CD4-positive, alpha-beta T cell (primary cell): ENCODE measurements around the gene SAMD4A. TPM values are rescaled to one million over a fixed set of nuclear protein-coding genes. Genes with fewer than 3 reads are reported as not detected.

Source experiments
- ATAC-seq: fragments of 200-7000 bp; cut with Tn5 transposase; one replicate; pipeline ENCODE4 v1.10.0; 2022; ENCODE audit warnings: mild to moderate bottlenecking; ENCODE audit not compliant: poor library complexity
- CTCF ChIA-PET: fragments of 350-600 bp; sonication (Branson Sonifier 250); formaldehyde crosslinking; loops from one replicate; lab custom pipeline; 2021; ENCODE audit warnings: antibody characterized with exemption, inconsistent platforms; lab: Charles Lee
- POLR2A ChIA-PET: fragments of 350-600 bp; sonication (Branson Sonifier 250); formaldehyde crosslinking; loops from one replicate; lab custom pipeline; 2021; ENCODE audit warnings: antibody characterized with exemption, inconsistent platforms; lab: Charles Lee
- DNase-seq, 14 experiments: peaks; one replicate each; pipeline ENCODE4 v3.0.0-alpha.2; 2013 to 2020; ENCODE audit warnings: mixed read lengths in 2 of 14
- H3K27ac ChIP-seq, 2 donors: one replicate each; pipeline versions ENCODE4 v1.5.1 to v1.7.0; 2013; ENCODE audit warnings: low read length in 2 of 2, low read depth in 1 of 2, mild to moderate bottlenecking in 1 of 2
- H3K27me3 ChIP-seq, 2 experiments: 1 replicate in 1 of 2; 2 replicates in 1 of 2; pipeline versions ENCODE4 v1.6.1 to v1.7.0; 2013; ENCODE audit warnings: low read length in 2 of 2, control low read depth in 1 of 2, mild to moderate bottlenecking in 1 of 2, moderate library complexity in 1 of 2; ENCODE audit not compliant: insufficient read depth in 2 of 2, control insufficient read depth in 1 of 2
- H3K36me3 ChIP-seq: one replicate; pipeline ENCODE4 v1.6.1; 2013; ENCODE audit warnings: low read length, control low read depth; ENCODE audit not compliant: insufficient read depth
- H3K4me1 ChIP-seq: one replicate; pipeline ENCODE4 v1.6.1; 2013; ENCODE audit warnings: low read length, control low read depth; ENCODE audit not compliant: insufficient read depth
- H3K4me3 ChIP-seq: one replicate; pipeline ENCODE4 v1.5.1; 2013; ENCODE audit warnings: mild to moderate bottlenecking, low read length, moderate library complexity
- H3K9me3 ChIP-seq, 2 experiments: 1 replicate in 1 of 2; 2 replicates in 1 of 2; pipeline versions ENCODE4 v1.6.1 to v1.7.0; 2013; ENCODE audit warnings: low read length in 2 of 2, mild to moderate bottlenecking in 2 of 2, control low read depth in 1 of 2, moderate library complexity in 1 of 2; ENCODE audit not compliant: control insufficient read depth in 1 of 2, insufficient read depth in 1 of 2
- H3K27ac Mint-ChIP-seq: one replicate; pipeline ENCODE4 v1.8.0; 2020; ENCODE audit warnings: mixed read lengths
- H3K27me3 Mint-ChIP-seq: one replicate; pipeline ENCODE4 v1.8.0; 2021; ENCODE audit warnings: mixed read lengths
- H3K36me3 Mint-ChIP-seq: one replicate; pipeline ENCODE4 v1.8.0; 2021; ENCODE audit warnings: low read depth, mixed read lengths
- H3K4me1 Mint-ChIP-seq: one replicate; pipeline ENCODE4 v1.8.0; 2021; ENCODE audit warnings: low read depth, mixed read lengths
- H3K4me3 Mint-ChIP-seq: one replicate; pipeline ENCODE4 v1.8.0; 2020; ENCODE audit warnings: mild to moderate bottlenecking, mixed read lengths
- H3K9me3 Mint-ChIP-seq: one replicate; pipeline ENCODE4 v1.8.0; 2020; ENCODE audit warnings: mixed read lengths
- CTCF ChIP-seq: fragments of 200-600 bp; IDR thresholded peaks from one replicate; pipeline ENCODE4 v1.8.0; 2022; ENCODE audit warnings: antibody characterized with exemption, mild to moderate bottlenecking
- intact Hi-C, 2 experiments: fragments of 100-400 bp; cut with DNase I in 1 of 2; cut with micrococcal nuclease in 1 of 2; formaldehyde crosslinking; loops; one replicate each; pipeline versions ENCODE4 v1.15.1 to v1.9.0; 2023 to 2025; cut with DNase I, micrococcal nuclease
- total RNA-seq, 174 experiments: library from RNA in 2 of 174; stranded (reverse) in 2 of 174; gene quantifications; one replicate each; pipeline ENCODE4 v1.2.3 and lab custom pipeline; 2021 to 2026

The SAMD4A gene
- total RNA-seq, 2 experiments from 2014 or later, result 1.9 to 2.3 TPM

DNA sequence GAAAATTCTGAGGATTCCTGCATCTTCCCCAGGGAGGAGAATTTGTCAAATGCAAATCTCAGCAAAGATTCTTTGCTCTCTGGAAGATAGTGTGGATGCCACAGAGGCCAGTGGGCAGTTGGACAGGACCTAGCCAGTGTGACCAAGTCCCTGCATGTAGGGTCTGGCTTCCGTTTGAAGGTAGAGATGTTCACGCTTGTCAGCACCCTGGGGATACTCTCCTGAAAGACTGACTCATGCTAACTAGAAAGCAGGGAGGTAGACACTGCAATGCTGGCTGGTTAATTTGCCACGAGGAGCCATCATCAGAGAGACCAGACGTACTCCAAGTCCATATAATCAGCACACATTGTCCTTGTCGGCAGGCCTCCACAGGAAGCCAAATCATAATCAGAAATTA, 130.1 kb downstream of the SAMD4A start:
- no peaks in the 10 kb centered on the region for H3K9me3 ChIP-seq
- H3K27me3 ChIP-seq, result no peaks in the 10 kb centered on the region
- Mint-ChIP-seq H3K36me3 (no peaks in the 10 kb centered on the region), H3K9me3 (no peaks in the 10 kb centered on the region), H3K27me3 (peaks cover 23% of the 10 kb centered on the region), H3K4me1 (no peaks in the 10 kb centered on the region), H3K27ac (no peak overlapping the region), H3K4me3 (no peak overlapping the region)
- ChIA-PET CTCF (no interaction called here), POLR2A (no interaction called here)
- H3K27ac ChIP-seq, result no peak overlapping the region
- H3K36me3 ChIP-seq, result no peaks in the 10 kb centered on the region
- ATAC-seq (no peak), DNase-seq (no peak)
- no peaks in the 10 kb centered on the region for H3K4me1 ChIP-seq
- intact Hi-C loops, result loop anchor here in 1 of 2 experiments (5.0 kb wide), 1 partner anchor 60 kb away; no protein-coding TSS in a partner anchor
- H3K4me3 ChIP-seq, result no peak overlapping the region
- TF ChIP-seq CTCF, result no peak

GRCh38 chr14:54697803-54698202, 130.9 kb downstream of the SAMD4A start:
- Mint-ChIP-seq H3K36me3 (no peaks in the 10 kb centered on the region), H3K9me3 (no peaks in the 10 kb centered on the region), H3K27ac (no peak overlapping the region), H3K27me3 (peaks cover 23% of the 10 kb centered on the region), H3K4me1 (no peaks in the 10 kb centered on the region), H3K4me3 (no peak overlapping the region)
- Histone ChIP-seq H3K4me1 (no peaks in the 10 kb centered on the region), H3K27me3 (no peaks in the 10 kb centered on the region), H3K36me3 (no peaks in the 10 kb centered on the region), H3K9me3 (no peaks in the 10 kb centered on the region), H3K27ac (no peak overlapping the region), H3K4me3 (no peak overlapping the region)
- no peak for ATAC-seq
- TF ChIP-seq CTCF, result no peak
- no peak for DNase-seq
- ChIA-PET CTCF (no interaction called here), POLR2A (no interaction called here)
- intact Hi-C loops, result loop anchor here in 1 of 2 experiments (5.0 kb wide), 1 partner anchor 59 kb away; no protein-coding TSS in a partner anchor

DNA sequence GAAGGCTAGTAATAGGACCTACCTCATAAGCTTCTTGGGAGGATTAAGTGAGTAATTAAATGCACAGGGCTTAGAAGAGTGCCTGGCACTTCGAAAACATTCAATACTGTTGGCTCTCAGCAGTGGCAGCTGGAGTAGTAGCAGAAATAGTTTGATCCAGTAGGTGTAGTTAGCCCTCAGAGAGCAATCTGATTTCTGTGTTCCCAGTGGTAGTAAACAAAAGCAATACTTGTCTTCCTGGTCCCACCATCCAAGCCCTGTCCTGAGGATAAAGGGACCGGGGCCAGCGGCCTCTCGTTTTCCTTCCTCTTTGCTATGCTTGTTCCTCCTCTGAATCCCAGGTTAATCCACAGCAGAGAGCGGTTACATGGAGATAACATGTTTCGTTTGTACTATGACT, 131.6 kb downstream of the SAMD4A start:
- no peak overlapping the region for H3K4me3 ChIP-seq
- H3K4me1 ChIP-seq, result no peaks in the 10 kb centered on the region
- H3K9me3 ChIP-seq, result no peaks in the 10 kb centered on the region
- ChIA-PET CTCF (interaction anchor here (0.8 kb wide), 1 partner anchor 1060 kb away, joined by 3 read pairs; no protein-coding TSS in a partner anchor), POLR2A (no interaction called here)
- Mint-ChIP-seq H3K27me3 (peaks cover 22% of the 10 kb centered on the region), H3K9me3 (no peaks in the 10 kb centered on the region), H3K4me3 (no peak overlapping the region), H3K36me3 (no peaks in the 10 kb centered on the region), H3K27ac (no peak overlapping the region), H3K4me1 (no peaks in the 10 kb centered on the region)
- no peak for TF ChIP-seq CTCF
- no peaks in the 10 kb centered on the region for H3K27me3 ChIP-seq
- H3K36me3 ChIP-seq, result no peaks in the 10 kb centered on the region
- no peak for ATAC-seq
- no peak for DNase-seq
- H3K27ac ChIP-seq, result no peak overlapping the region
- intact Hi-C loops, result loop anchor here in 1 of 2 experiments (5.0 kb wide), 1 partner anchor 59 kb away; no protein-coding TSS in a partner anchor
